Ishikawa (cell line): Measurements from ENCODE around the gene RAPGEF6.

Source experiments
- CEBPB ChIP-seq: IDR thresholded peaks from 2 replicates; pipeline ENCODE4 v1.6.1; 2012
- CREB1 ChIP-seq: IDR thresholded peaks from 2 replicates; pipeline ENCODE4 v1.6.1; 2012; ENCODE audit warnings: low read depth
- EGR1 ChIP-seq: IDR thresholded peaks from 2 replicates; pipeline ENCODE4 v1.6.1; 2012
- EP300 ChIP-seq: IDR thresholded peaks from 2 replicates; pipeline ENCODE4 v1.6.1; 2012; ENCODE audit warnings: borderline replicate concordance
- FOXM1 ChIP-seq: IDR thresholded peaks from 2 replicates; pipeline ENCODE4 v1.6.1; 2012; ENCODE audit warnings: low read depth, borderline replicate concordance
- NFIC ChIP-seq: IDR thresholded peaks from 2 replicates; pipeline ENCODE4 v1.6.1; 2012
- RAD21 ChIP-seq: IDR thresholded peaks from 2 replicates; pipeline ENCODE4 v1.6.1; 2012; ENCODE audit warnings: low read depth
- TAF1 ChIP-seq: IDR thresholded peaks from 2 replicates; pipeline ENCODE4 v1.6.1; 2012; ENCODE audit warnings: low read depth, mild to moderate bottlenecking
- TCF12 ChIP-seq: IDR thresholded peaks from 2 replicates; pipeline ENCODE4 v1.6.1; 2012; ENCODE audit warnings: low read depth
- TEAD4 ChIP-seq: IDR thresholded peaks from 2 replicates; pipeline ENCODE4 v1.6.1; 2012
- YY1 ChIP-seq: IDR thresholded peaks from 2 replicates; pipeline ENCODE4 v1.6.1; 2012; ENCODE audit warnings: low read depth
- ZBTB7A ChIP-seq: IDR thresholded peaks from 2 replicates; pipeline ENCODE4 v1.6.1; 2012; ENCODE audit warnings: low read depth
- TF ChIP-seq, protein P1 (sequence below): IDR thresholded peaks from 2 replicates; pipeline ENCODE4 v1.6.1; 2012
- TF ChIP-seq, protein P2 (sequence below): IDR thresholded peaks from 2 replicates; pipeline ENCODE4 v1.6.1; 2012
- TF ChIP-seq, protein P3 (sequence below): IDR thresholded peaks from 2 replicates; pipeline ENCODE4 v1.6.1; 2012; ENCODE audit warnings: low read depth, mild to moderate bottlenecking

Gene RAPGEF6

DNA sequence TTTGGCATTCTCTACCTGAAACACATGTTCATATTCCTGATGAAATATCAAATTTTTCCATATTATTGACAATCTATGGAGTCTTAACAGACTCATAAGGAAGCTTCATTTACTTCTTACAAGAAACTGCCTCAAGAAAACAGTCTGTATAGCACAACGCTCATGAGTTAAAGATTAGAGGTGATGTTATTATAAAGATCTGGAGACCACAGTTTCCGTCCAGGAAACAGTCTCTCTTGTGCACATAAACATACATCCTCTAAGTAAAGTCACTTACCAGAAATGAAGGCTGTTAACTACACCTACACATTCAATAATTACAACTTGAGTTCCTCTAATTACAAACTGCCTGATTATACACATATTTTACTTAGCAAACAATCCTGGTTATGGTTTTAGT is 86.9 kb downstream of the RAPGEF6 start:
- TF ChIP-seq TEAD4: no peak
- TF ChIP-seq, protein P1, sequence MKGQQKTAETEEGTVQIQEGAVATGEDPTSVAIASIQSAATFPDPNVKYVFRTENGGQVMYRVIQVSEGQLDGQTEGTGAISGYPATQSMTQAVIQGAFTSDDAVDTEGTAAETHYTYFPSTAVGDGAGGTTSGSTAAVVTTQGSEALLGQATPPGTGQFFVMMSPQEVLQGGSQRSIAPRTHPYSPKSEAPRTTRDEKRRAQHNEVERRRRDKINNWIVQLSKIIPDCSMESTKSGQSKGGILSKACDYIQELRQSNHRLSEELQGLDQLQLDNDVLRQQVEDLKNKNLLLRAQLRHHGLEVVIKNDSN: no peak
- TF ChIP-seq ZBTB7A: no peak
- TF ChIP-seq EP300: no peak
- TF ChIP-seq, protein P2, sequence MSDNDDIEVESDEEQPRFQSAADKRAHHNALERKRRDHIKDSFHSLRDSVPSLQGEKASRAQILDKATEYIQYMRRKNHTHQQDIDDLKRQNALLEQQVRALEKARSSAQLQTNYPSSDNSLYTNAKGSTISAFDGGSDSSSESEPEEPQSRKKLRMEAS: no peak
- no peak for TF ChIP-seq CEBPB

DNA sequence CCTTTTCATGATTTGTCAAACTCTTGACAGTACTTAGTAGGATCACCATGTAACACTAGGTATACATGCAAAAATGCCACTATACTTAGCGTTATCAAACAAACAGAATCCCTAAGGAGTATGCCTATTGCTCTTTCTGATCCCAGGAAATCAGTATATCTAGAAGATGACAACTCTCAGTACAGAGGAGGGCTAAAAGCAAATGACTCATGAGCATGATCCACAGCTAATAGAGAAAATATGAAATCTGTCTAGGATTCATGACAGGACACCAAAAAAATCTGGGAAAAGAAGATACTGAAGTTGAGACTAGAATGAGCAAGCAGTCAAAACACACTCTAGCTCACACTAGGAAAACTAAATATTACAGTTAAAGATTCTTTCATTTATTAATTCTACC is 89.2 kb downstream of the RAPGEF6 start:
- no peak for TF ChIP-seq RAD21
- no peak for TF ChIP-seq TCF12
- TF ChIP-seq TEAD4: no peak
- TF ChIP-seq ZBTB7A: no peak
- no peak for TF ChIP-seq NFIC
- TF ChIP-seq, protein P3, sequence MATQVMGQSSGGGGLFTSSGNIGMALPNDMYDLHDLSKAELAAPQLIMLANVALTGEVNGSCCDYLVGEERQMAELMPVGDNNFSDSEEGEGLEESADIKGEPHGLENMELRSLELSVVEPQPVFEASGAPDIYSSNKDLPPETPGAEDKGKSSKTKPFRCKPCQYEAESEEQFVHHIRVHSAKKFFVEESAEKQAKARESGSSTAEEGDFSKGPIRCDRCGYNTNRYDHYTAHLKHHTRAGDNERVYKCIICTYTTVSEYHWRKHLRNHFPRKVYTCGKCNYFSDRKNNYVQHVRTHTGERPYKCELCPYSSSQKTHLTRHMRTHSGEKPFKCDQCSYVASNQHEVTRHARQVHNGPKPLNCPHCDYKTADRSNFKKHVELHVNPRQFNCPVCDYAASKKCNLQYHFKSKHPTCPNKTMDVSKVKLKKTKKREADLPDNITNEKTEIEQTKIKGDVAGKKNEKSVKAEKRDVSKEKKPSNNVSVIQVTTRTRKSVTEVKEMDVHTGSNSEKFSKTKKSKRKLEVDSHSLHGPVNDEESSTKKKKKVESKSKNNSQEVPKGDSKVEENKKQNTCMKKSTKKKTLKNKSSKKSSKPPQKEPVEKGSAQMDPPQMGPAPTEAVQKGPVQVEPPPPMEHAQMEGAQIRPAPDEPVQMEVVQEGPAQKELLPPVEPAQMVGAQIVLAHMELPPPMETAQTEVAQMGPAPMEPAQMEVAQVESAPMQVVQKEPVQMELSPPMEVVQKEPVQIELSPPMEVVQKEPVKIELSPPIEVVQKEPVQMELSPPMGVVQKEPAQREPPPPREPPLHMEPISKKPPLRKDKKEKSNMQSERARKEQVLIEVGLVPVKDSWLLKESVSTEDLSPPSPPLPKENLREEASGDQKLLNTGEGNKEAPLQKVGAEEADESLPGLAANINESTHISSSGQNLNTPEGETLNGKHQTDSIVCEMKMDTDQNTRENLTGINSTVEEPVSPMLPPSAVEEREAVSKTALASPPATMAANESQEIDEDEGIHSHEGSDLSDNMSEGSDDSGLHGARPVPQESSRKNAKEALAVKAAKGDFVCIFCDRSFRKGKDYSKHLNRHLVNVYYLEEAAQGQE: no peak

DNA sequence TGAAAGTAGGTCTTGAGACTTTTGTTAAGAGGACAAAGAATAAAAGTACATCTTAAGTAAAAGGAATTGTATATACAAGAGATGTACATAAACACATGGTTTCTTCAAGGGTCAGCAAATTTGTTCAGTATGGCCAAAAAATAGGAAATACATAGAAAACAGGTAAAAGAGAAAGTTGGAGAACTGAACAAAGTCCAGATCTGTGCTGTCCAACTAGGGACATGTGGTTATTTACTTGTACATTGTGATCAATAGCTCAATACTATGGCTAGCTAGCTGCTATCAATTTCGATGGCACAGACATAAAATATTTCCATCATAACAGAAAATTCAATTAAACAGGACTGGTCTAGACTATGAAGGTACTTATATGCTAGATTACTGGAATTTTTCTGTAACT is 92.3 kb downstream of the RAPGEF6 start:
- TF ChIP-seq NFIC: no peak
- no peak for TF ChIP-seq EGR1
- no peak for TF ChIP-seq EP300
- TF ChIP-seq, protein P1: no peak
- no peak for TF ChIP-seq CREB1
- no peak for TF ChIP-seq YY1
- TF ChIP-seq, protein P2: no peak
- TF ChIP-seq ZBTB7A: no peak
- TF ChIP-seq RAD21: no peak
- no peak for TF ChIP-seq TAF1
- no peak for TF ChIP-seq TCF12
- no peak for TF ChIP-seq TEAD4
- no peak for TF ChIP-seq CEBPB
- TF ChIP-seq, protein P3: no peak
- no peak for TF ChIP-seq FOXM1

DNA sequence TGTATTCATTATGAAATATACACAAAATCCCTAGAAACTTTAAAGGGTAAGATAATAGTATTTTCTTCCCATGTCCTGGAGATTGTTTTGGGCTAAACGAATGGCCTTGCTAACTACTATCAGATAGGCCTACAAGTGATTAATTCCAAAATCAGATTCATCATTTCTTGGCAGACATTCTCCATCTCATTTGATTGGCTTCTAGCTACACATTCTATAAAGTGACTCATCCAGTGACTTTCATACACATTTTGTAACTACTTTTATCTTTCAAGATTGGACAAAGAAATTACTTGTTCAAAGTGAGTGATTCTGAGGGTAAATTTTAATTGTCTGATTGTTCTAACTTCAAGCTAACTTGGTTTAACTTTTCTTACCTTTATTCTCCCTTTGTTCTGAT is 93.3 kb downstream of the RAPGEF6 start:
- TF ChIP-seq TAF1: no peak
- TF ChIP-seq EP300: no peak
- TF ChIP-seq YY1: no peak
- no peak for TF ChIP-seq TCF12

DNA sequence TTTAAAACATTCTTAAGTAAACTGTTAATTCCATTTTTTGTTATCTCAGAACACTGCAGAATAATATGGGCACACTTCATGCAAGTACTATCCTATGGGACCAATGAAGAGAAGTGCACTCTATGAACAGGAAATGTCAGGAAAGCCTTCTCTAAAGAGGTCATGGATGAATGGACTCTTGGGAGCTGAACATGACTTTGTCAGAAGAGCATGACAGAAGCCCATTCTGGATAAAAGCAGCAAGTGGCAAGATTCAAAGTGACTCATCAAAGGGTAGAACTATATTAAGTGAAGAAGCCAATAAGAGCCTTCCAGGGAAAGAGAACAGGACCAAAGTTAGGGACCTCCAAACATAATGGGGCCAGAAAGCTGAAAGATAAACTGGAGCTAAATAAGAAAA is 94.0 kb downstream of the RAPGEF6 start:
- TF ChIP-seq, protein P1: no peak
- TF ChIP-seq, protein P2: no peak
- TF ChIP-seq CREB1: no peak
- TF ChIP-seq EP300: no peak
- no peak for TF ChIP-seq RAD21
- no peak for TF ChIP-seq EGR1
- TF ChIP-seq ZBTB7A: no peak
- no peak for TF ChIP-seq NFIC
- no peak for TF ChIP-seq YY1
- no peak for TF ChIP-seq TCF12
- TF ChIP-seq, protein P3: no peak
- no peak for TF ChIP-seq FOXM1
- TF ChIP-seq TAF1: no peak
- TF ChIP-seq CEBPB: no peak
- no peak for TF ChIP-seq TEAD4
